ENCODE data around the gene TASP1.

TASP1 gene

GRCh38 chr20:13353261-13353945 lies 285.3 kb downstream of the TASP1 start:
- DNase-seq (ENCODE audit: low spot score), result no peak
- in situ Hi-C loops (cut with MboI; ENCODE audit: low pct_unique_long_range_greater_than_20kb, low sequenced_read_pairs, unreplicated experiment), result loop anchor here (25.0 kb wide), 1 partner anchor 109 kb away; no protein-coding TSS in a partner anchor
- no peak for TF ChIP-seq CTCF (IDR thresholded peaks at IDR 0.05; ENCODE audit: extremely low read depth, insufficient read depth, missing control alignments)

GRCh38 chr20:13349235-13349604 lies 289.5 kb downstream of the TASP1 start:
- in situ Hi-C loops (cut with MboI; ENCODE audit: low pct_unique_long_range_greater_than_20kb, low sequenced_read_pairs, unreplicated experiment), result no loop called here
- no peak for DNase-seq (ENCODE audit: low spot score)
- TF ChIP-seq CTCF (IDR thresholded peaks at IDR 0.05; ENCODE audit: extremely low read depth, insufficient read depth, missing control alignments), result no peak

- no peak for DNase-seq (ENCODE audit: low spot score)
- in situ Hi-C loops (cut with MboI; ENCODE audit: low pct_unique_long_range_greater_than_20kb, low sequenced_read_pairs, unreplicated experiment), result no loop called here
- TF ChIP-seq CTCF (IDR thresholded peaks at IDR 0.05; ENCODE audit: extremely low read depth, insufficient read depth, missing control alignments), result no peak
Measured at GRCh38 chr20:13348311-13349234, 290.2 kb downstream of the TASP1 start.

GRCh38 chr20:13344671-13345070 lies 294.1 kb downstream of the TASP1 start:
- in situ Hi-C loops (cut with MboI; ENCODE audit: low pct_unique_long_range_greater_than_20kb, low sequenced_read_pairs, unreplicated experiment), result no loop called here
- no peak for TF ChIP-seq CTCF (IDR thresholded peaks at IDR 0.05; ENCODE audit: extremely low read depth, insufficient read depth, missing control alignments)
- no peak for DNase-seq (ENCODE audit: low spot score)

GRCh38 chr20:13342469-13343242 lies 296.1 kb downstream of the TASP1 start:
- in situ Hi-C loops (cut with MboI; ENCODE audit: low pct_unique_long_range_greater_than_20kb, low sequenced_read_pairs, unreplicated experiment), result no loop called here
- no peak for TF ChIP-seq CTCF (IDR thresholded peaks at IDR 0.05; ENCODE audit: extremely low read depth, insufficient read depth, missing control alignments)
- DNase-seq (ENCODE audit: low spot score), result no peak

- TF ChIP-seq CTCF (IDR thresholded peaks at IDR 0.05; ENCODE audit: extremely low read depth, insufficient read depth, missing control alignments), result no peak
- in situ Hi-C loops (cut with MboI; ENCODE audit: low pct_unique_long_range_greater_than_20kb, low sequenced_read_pairs, unreplicated experiment), result no loop called here
- DNase-seq (ENCODE audit: low spot score), result no peak
Measured at GRCh38 chr20:13341737-13342393, 296.9 kb downstream of the TASP1 start.
